Body of pancreas (tissue), 4 donors: Measurements from ENCODE around the gene CASZ1.

Source experiments
- POLR2A ChIP-seq, 3 donors: fragments of 450-650 bp; IDR thresholded peaks; one replicate each; pipeline ENCODE4 v1.6.1; 2016; ENCODE audit warnings: antibody characterized with exemption in 3 of 3, mild to moderate bottlenecking in 2 of 3
- TF ChIP-seq, protein P1 (sequence below), 7 experiments: fragments of 450-650 bp in 4 of 7; fragments of 200-600 bp in 3 of 7; sonication (generic) in 3 of 7; IDR thresholded peaks; one replicate each; pipeline ENCODE4 v1.5.1; 2016 to 2019; ENCODE audit warnings: antibody characterized with exemption in 7 of 7

DNA sequence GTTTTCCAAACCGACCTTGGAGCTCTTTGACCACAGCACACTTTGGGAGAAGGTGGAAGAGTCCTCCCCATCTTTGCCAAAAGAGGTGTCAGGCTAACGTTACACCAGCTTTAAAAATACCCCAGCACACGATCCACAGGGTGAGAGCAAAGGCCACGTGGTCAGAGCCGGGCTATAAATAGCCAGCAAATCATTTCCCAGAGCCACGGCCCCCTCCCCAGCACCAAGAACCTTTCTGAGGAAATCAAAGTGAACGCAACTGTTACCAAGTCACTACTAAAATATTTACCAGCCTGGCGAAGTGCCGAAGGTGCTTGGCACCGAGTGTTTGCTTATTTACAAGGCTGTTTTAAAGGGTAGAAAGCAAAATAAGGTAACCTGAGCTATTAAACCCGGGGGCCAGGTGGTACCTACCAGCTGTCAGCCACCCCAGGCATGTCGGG is 72.4 kb downstream of the CASZ1 start:
- peak in 1 of 3 donors; percentile 10 for TF ChIP-seq POLR2A (IDR thresholded peaks at IDR 0.05)
- TF ChIP-seq, protein P1, sequence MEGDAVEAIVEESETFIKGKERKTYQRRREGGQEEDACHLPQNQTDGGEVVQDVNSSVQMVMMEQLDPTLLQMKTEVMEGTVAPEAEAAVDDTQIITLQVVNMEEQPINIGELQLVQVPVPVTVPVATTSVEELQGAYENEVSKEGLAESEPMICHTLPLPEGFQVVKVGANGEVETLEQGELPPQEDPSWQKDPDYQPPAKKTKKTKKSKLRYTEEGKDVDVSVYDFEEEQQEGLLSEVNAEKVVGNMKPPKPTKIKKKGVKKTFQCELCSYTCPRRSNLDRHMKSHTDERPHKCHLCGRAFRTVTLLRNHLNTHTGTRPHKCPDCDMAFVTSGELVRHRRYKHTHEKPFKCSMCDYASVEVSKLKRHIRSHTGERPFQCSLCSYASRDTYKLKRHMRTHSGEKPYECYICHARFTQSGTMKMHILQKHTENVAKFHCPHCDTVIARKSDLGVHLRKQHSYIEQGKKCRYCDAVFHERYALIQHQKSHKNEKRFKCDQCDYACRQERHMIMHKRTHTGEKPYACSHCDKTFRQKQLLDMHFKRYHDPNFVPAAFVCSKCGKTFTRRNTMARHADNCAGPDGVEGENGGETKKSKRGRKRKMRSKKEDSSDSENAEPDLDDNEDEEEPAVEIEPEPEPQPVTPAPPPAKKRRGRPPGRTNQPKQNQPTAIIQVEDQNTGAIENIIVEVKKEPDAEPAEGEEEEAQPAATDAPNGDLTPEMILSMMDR (IDR thresholded peaks at IDR 0.05), result no peak
